ENCODE measurements around the gene PLEKHA7.

PLEKHA7 gene

DNA sequence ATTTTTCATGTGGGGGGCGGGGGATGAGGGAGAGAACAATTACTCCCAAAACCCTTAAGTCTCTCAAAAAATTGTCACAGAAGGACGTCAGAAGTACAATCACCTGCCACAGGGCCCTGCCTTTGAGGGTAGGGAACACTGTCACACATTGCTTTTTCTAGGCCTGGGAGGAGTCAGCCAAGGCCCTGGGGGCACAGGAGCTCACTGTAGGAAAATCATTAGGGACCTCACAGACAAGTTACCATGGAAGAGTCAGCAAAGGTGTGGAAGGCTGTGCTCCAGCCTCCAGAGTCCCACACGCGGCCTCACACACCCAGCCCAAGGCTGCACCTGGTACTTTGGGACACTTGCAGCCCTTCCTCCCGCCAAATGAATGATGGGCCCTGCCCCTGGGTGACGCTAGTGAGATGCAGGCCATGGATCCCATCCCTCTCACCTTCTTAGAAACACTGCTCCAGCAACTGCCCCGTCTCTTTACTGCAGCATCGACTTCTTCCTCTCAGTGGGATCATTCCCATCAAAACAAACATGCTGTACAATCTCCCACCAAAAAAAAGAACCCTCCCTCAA, 3.3 kb downstream of the PLEKHA7 start:
- Histone ChIP-seq H3K4me2 (no peak overlapping the region), H3K4me1 (ENCODE audit: low read depth, poor library complexity, severe bottlenecking) (peaks cover 32% of the 10 kb centered on the region), H3K27ac (no peak overlapping the region)

DNA sequence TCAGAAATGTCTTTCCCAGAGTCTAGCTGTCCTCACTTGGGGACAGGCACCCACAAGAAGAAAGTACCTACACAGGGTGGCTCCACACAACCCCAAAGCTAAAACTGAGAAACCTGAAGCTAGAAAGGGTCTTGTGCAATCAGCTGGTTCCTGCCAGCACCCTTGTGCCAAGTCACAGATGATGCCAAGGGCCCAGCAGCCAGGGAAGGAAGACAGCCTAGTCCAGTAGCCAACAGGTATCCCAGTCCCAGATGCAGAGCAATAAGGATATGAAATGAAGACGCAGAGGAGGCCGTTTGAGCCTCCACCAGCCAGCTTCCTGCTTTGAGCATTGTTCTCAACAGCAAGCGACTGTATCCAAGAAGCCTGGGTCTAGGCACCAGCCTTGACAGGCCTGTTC, 6.1 kb downstream of the PLEKHA7 start:
- Histone ChIP-seq H3K4me1 (ENCODE audit: low read depth, poor library complexity, severe bottlenecking) (peaks cover 26% of the 10 kb centered on the region), H3K9ac (no peak overlapping the region), H3K27ac (no peak overlapping the region), H4K20me1 (ENCODE audit: insufficient read depth) (no peaks in the 10 kb centered on the region), H3K27me3 (ENCODE audit: insufficient read depth, low read depth) (no peaks in the 10 kb centered on the region), H3K4me3 (IDR thresholded peaks at IDR 0.05; ENCODE audit: insufficient read depth, low read depth, low read length) (no peak overlapping the region), H3K79me2 (ENCODE audit: insufficient read depth, low read depth) (0 out of 2 replicates have a peak, but pooled peaks cover 3% of the 10 kb centered on the region), H2AFZ (ENCODE audit: low read depth) (no peak overlapping the region), H3K36me3 (ENCODE audit: insufficient read depth) (no peaks in the 10 kb centered on the region), H3K4me2 (no peak overlapping the region)
- TF ChIP-seq CTCF (conservative IDR thresholded peaks at IDR 0.05; ENCODE audit: low read depth, low read length) = no peak

More for the DNA sequence above, 3.3 kb downstream of the PLEKHA7 start:
- no peak for TF ChIP-seq CTCF (conservative IDR thresholded peaks at IDR 0.05; ENCODE audit: low read depth, low read length)
- Histone ChIP-seq H3K79me2 (ENCODE audit: insufficient read depth, low read depth) (0 out of 2 replicates have a peak, but pooled peaks cover 3% of the 10 kb centered on the region), H2AFZ (ENCODE audit: low read depth) (no peak overlapping the region), H3K27me3 (ENCODE audit: insufficient read depth, low read depth) (no peaks in the 10 kb centered on the region), H4K20me1 (ENCODE audit: insufficient read depth) (no peaks in the 10 kb centered on the region), H3K9ac (no peak overlapping the region), H3K4me3 (IDR thresholded peaks at IDR 0.05; ENCODE audit: insufficient read depth, low read depth, low read length) (no peak overlapping the region), H3K36me3 (ENCODE audit: insufficient read depth) (no peaks in the 10 kb centered on the region)

DNA sequence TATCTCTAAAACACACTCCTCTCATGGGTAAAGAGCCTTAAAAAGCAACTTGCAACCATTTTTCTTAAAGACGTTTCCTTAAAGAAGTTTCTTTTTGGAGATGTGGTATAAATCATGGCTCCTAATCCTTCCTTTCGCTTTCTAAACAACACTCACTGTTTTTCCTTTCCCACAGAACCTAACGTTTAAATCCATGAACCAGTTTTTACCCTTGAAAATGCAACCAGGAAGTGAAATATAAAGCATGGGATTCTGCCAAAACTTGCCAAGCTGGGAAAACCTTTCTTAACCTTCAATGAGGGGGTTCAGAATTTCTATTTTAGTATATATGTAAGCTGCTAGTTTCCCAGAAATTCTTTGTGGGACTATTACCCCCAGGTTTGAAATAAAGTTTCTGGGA, 8.6 kb downstream of the PLEKHA7 start:
- H3K36me3 ChIP-seq (ENCODE audit: insufficient read depth) = no peaks in the 10 kb centered on the region
- H3K27ac ChIP-seq = no peak overlapping the region
- H3K4me3 ChIP-seq (IDR thresholded peaks at IDR 0.05; ENCODE audit: insufficient read depth, low read depth, low read length) = no peak overlapping the region
- H3K27me3 ChIP-seq (ENCODE audit: insufficient read depth, low read depth) = no peaks in the 10 kb centered on the region
- no peak overlapping the region for H2AFZ ChIP-seq (ENCODE audit: low read depth)
- H3K4me2 ChIP-seq = no peak overlapping the region
- H3K79me2 ChIP-seq (ENCODE audit: insufficient read depth, low read depth) = no peaks in the 10 kb centered on the region
- H3K4me1 ChIP-seq (ENCODE audit: low read depth, poor library complexity, severe bottlenecking) = peaks cover 20% of the 10 kb centered on the region
- H3K9ac ChIP-seq = no peak overlapping the region
- no peaks in the 10 kb centered on the region for H4K20me1 ChIP-seq (ENCODE audit: insufficient read depth)
- TF ChIP-seq CTCF (conservative IDR thresholded peaks at IDR 0.05; ENCODE audit: low read depth, low read length) = no peak

GRCh38 chr11:17004486-17005148, 9.6 kb downstream of the PLEKHA7 start:
- Histone ChIP-seq H3K27me3 (ENCODE audit: insufficient read depth, low read depth) (no peaks in the 10 kb centered on the region), H3K27ac (no peak overlapping the region), H4K20me1 (ENCODE audit: insufficient read depth) (no peaks in the 10 kb centered on the region), H3K36me3 (ENCODE audit: insufficient read depth) (no peaks in the 10 kb centered on the region), H3K79me2 (ENCODE audit: insufficient read depth, low read depth) (no peaks in the 10 kb centered on the region), H3K4me1 (ENCODE audit: low read depth, poor library complexity, severe bottlenecking) (peaks cover 30% of the 10 kb centered on the region), H3K4me3 (IDR thresholded peaks at IDR 0.05; ENCODE audit: insufficient read depth, low read depth, low read length) (no peak overlapping the region), H3K4me2 (no peak overlapping the region), H3K9ac (no peak overlapping the region), H2AFZ (ENCODE audit: low read depth) (no peak overlapping the region)
- no peak for TF ChIP-seq CTCF (conservative IDR thresholded peaks at IDR 0.05; ENCODE audit: low read depth, low read length)
